HL-60 (cell line): ENCODE data around the gene CGB2.
"Not testable (repeated sequence)": the region's sequence is repeated elsewhere in the genome, so short reads cannot be mapped to it uniquely, and the experiment has no call there.

ENCODE experiments used
- GABPA ChIP-seq: IDR thresholded peaks from 2 replicates; pipeline ENCODE4 v1.6.1; 2012; ENCODE audit warnings: low read depth
- POLR2AphosphoS5 ChIP-seq: IDR thresholded peaks from 2 replicates; pipeline ENCODE4 v1.6.1; 2012; ENCODE audit warnings: low read depth
- TF ChIP-seq, protein P1 (sequence below): IDR thresholded peaks from one replicate; pipeline ENCODE4 v1.5.1; 2011; ENCODE audit warnings: low read length, control low read depth, inconsistent platforms; ENCODE audit not compliant: insufficient read depth
- TF ChIP-seq, protein P2 (sequence below): IDR thresholded peaks from 2 replicates; pipeline ENCODE4 v1.6.1; 2012; ENCODE audit warnings: low read depth; ENCODE audit not compliant: insufficient replicate concordance

DNA sequence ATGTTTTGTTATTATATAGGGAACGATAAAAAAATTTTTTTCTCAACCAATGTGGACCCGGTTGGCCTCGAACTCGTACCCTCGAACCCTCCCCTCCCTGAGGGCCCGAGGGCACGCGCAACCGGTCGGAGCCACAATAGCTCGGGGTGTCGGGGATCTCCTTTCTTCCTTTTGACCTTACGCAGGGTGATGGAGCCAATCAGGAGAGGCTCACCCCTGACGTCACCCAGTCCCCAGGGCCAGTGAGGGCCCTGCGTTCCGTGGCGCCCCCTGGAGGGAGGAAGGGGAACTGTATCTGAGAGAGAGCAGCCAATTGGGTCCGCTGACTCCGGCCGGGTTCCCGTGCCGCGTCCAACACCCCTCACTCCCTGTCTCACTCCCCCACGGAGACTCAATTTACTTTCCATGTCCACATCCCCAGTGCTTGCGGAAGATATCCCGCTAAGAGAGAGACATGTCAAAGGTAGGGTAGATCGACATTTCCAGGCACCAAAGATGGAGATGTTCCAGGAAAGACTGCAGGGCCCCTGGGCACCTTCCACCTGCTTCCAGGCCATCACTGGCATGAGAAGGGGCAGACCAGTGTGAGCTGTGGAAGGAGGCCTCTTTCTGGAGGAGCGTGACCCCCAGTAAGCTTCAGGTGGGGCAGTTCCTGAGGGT, at the start of gene CGB2:
- TF ChIP-seq, protein P1, sequence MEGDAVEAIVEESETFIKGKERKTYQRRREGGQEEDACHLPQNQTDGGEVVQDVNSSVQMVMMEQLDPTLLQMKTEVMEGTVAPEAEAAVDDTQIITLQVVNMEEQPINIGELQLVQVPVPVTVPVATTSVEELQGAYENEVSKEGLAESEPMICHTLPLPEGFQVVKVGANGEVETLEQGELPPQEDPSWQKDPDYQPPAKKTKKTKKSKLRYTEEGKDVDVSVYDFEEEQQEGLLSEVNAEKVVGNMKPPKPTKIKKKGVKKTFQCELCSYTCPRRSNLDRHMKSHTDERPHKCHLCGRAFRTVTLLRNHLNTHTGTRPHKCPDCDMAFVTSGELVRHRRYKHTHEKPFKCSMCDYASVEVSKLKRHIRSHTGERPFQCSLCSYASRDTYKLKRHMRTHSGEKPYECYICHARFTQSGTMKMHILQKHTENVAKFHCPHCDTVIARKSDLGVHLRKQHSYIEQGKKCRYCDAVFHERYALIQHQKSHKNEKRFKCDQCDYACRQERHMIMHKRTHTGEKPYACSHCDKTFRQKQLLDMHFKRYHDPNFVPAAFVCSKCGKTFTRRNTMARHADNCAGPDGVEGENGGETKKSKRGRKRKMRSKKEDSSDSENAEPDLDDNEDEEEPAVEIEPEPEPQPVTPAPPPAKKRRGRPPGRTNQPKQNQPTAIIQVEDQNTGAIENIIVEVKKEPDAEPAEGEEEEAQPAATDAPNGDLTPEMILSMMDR: not testable (repeated sequence)
- TF ChIP-seq POLR2AphosphoS5, GABPA: not testable (repeated sequence)
- TF ChIP-seq, protein P2, sequence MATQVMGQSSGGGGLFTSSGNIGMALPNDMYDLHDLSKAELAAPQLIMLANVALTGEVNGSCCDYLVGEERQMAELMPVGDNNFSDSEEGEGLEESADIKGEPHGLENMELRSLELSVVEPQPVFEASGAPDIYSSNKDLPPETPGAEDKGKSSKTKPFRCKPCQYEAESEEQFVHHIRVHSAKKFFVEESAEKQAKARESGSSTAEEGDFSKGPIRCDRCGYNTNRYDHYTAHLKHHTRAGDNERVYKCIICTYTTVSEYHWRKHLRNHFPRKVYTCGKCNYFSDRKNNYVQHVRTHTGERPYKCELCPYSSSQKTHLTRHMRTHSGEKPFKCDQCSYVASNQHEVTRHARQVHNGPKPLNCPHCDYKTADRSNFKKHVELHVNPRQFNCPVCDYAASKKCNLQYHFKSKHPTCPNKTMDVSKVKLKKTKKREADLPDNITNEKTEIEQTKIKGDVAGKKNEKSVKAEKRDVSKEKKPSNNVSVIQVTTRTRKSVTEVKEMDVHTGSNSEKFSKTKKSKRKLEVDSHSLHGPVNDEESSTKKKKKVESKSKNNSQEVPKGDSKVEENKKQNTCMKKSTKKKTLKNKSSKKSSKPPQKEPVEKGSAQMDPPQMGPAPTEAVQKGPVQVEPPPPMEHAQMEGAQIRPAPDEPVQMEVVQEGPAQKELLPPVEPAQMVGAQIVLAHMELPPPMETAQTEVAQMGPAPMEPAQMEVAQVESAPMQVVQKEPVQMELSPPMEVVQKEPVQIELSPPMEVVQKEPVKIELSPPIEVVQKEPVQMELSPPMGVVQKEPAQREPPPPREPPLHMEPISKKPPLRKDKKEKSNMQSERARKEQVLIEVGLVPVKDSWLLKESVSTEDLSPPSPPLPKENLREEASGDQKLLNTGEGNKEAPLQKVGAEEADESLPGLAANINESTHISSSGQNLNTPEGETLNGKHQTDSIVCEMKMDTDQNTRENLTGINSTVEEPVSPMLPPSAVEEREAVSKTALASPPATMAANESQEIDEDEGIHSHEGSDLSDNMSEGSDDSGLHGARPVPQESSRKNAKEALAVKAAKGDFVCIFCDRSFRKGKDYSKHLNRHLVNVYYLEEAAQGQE: not testable (repeated sequence)
